ENCODE measurements around the gene MET.
"Not testable (repeated sequence)": the region's sequence is repeated elsewhere in the genome, so short reads cannot be mapped to it uniquely, and the experiment has no call there.

Gene MET

GRCh38 chr7:116809636-116810266 lies 137.8 kb downstream of the MET start:
- DNase-seq (ENCODE audit: low read depth, low spot score) = no peak

GRCh38 chr7:116810267-116811116 lies 138.5 kb downstream of the MET start:
- no peak for DNase-seq (ENCODE audit: low read depth, low spot score)

DNA sequence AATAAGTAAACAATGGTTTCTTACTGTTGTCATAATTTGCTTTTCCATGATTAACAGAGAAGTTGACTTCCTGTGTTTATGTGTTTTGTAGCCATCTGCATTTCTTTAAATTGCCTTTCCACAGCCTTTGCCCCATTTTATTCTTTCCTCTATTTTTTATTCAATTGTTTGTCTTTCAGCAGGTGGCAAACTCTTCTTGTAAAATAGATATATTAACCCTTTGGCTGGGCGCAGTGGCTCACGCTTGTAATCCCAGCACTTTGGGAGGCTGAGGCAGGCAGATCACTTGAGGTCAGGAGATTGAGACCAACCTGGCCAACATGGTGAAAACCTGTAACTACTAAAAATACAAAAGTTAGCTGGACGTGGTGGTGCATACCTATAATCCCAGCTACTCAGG lies 139.8 kb downstream of the MET start:
- no peak for DNase-seq (ENCODE audit: low read depth, low spot score)

DNA sequence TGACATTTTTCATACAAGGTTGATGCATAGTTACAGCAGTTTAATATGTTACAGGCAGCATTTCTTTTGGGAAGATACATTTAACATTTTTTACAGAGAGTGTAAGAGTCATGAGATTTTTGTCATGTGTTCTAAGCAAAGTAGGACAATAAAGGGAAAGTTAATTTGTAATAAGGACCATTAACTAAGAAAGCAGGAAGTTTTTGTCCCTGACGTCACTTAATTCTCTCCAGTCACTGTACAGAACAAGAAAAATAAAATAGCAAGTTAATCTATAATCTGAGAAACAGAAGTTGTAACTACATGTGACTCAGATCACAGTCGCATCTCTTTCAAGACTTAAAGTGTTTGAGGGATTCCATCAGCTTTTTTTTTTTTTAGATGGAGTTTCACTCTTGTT lies 140.9 kb downstream of the MET start:
- DNase-seq (ENCODE audit: low read depth, low spot score) = no peak

- DNase-seq (ENCODE audit: low read depth, low spot score) = not testable (repeated sequence)
Observed at GRCh38 chr7:116813371-116813770, 141.4 kb downstream of the MET start.

DNA sequence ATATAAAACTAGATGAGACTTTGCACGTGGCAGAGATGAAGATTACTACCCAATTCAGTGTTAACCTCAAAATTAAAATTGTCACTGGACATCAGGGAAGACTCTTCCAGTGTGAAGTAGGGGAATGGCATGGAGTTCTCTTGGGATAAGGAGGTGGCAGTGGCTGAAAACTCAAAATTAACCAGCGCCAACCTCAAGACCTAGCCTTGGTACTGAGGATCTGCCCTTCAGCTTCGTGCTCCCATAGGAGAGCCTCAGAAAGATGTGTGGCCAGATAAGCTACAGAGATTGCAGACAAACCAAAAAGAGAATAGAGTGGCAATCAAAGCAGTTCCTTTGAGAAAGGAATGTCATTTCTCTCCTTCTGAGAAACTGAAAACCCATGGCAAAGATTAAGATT lies 143.0 kb downstream of the MET start:
- no peak for DNase-seq (ENCODE audit: low read depth, low spot score)

DNA sequence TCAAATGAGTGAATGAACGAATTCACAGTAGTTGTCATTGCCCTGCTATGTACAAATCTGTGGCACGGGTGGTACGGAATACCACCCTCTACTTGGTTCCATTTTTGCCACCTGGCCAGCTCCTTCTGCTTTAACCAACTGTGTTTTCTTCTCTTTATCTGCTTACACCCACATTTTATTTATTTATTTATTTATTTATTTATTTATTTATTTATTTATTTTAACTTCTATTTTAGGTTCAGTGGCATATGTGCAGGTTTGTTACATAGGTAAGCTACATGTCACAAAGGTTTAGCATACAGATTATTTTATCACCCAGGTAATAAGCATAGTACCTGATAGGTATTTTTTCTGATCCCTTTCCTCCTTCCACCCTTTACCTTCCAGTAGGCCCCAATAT lies 148.2 kb downstream of the MET start:
- no peak for DNase-seq (ENCODE audit: low read depth, low spot score)

DNA sequence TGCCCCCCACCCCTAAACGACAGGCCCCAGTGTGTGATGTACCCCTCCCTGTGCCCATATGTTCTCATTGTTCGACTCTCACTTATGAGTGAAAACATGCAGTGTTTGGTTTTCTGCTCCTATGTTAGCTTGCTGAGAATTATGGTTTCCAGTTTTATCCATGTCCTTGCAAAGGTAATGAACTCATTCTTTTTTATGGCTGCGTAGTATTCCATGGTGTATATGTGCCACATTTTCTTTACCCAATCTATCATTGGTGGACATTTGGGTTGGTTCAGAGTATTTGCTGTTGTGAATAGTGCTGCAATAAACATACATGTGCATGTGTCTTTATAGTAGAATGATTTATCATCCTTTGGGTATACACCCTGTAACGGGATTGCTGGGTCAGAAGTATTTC lies 149.7 kb downstream of the MET start:
- not testable (repeated sequence) for DNase-seq (ENCODE audit: low read depth, low spot score)

GRCh38 chr7:116824449-116824848 lies 152.5 kb downstream of the MET start:
- no peak for DNase-seq (ENCODE audit: low read depth, low spot score)

GRCh38 chr7:116828281-116828680 lies 156.3 kb downstream of the MET start:
- DNase-seq (ENCODE audit: low read depth, low spot score) = no peak

- DNase-seq (ENCODE audit: low read depth, low spot score) = no peak
Observed at GRCh38 chr7:116829041-116829440, 157.0 kb downstream of the MET start.

- no peak for DNase-seq (ENCODE audit: low read depth, low spot score)
Observed at GRCh38 chr7:116829493-116829892, 157.5 kb downstream of the MET start.

DNA sequence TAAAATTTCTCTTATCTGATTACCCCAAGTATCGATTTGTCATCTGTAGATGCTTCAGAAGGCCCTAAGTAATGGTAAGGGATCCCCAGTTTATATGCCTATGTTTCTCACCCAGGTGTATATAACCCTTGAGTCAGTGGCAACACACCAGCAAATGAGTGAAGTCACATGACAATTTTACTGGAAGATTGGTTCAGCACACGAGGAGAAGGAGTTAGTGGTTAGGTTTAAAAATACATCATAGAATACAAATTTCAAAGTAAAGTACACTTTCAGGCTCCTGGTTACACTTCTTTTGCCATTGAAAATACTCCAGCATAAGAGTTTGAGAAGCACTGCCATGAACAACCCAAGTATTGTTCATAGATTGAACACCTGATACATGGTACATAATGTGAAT lies 160.7 kb downstream of the MET start:
- no peak for DNase-seq (ENCODE audit: low read depth, low spot score)

GRCh38 chr7:116834815-116835504 lies 163.0 kb downstream of the MET start:
- no peak for DNase-seq (ENCODE audit: low read depth, low spot score)

- DNase-seq (ENCODE audit: low read depth, low spot score) = no peak
Observed at GRCh38 chr7:116836048-116836447, 164.1 kb downstream of the MET start.

DNA sequence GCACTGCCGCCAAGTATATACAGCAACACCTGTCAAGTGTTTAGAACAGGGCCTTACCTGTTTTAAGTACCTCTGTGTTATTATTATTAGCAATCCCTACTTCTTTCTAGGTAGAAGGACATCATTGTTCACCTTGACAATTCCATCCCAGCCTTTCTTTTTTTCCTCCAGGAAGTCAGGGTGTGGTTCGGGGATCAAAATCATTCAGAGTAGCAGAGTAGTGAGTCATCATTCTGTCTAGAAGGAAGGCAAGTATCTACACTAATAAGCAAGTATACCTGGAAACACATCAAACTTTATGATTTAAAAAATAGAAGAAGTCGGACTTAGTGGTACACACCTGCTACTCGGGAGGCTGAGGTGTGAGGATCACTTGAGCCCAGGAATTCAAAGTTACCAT lies 164.9 kb downstream of the MET start:
- DNase-seq (ENCODE audit: low read depth, low spot score) = no peak

GRCh38 chr7:116837586-116837985 lies 165.6 kb downstream of the MET start:
- DNase-seq (ENCODE audit: low read depth, low spot score) = no peak

GRCh38 chr7:116840256-116840655 lies 168.3 kb downstream of the MET start:
- DNase-seq (ENCODE audit: low read depth, low spot score) = no peak

GRCh38 chr7:116842371-116842770 lies 170.4 kb downstream of the MET start:
- DNase-seq (ENCODE audit: low read depth, low spot score) = no peak

- no peak for DNase-seq (ENCODE audit: low read depth, low spot score)
Observed at GRCh38 chr7:116843378-116843777, 171.4 kb downstream of the MET start.
